Measurements from ENCODE around the gene CORO2A. TPM values are rescaled to one million over a fixed set of nuclear protein-coding genes. Genes with fewer than 3 reads are reported as not detected.
A peak's percentile ranks its signal among the peaks of the same experiment; 100 is the strongest.

Gene CORO2A
- total RNA-seq, 2 donors from 2014 or later: 31.2 to 45.3 TPM

- WGBS: 97% methylated on average over 3 of the region's 3 CpGs
Observed at GRCh38 chr9:98144631-98145030, 47.8 kb downstream of the CORO2A start.

GRCh38 chr9:98144076-98144475 is 48.4 kb downstream of the CORO2A start:
- Histone ChIP-seq H3K4me1 (replicated peaks) (peaks cover 20% of the 10 kb centered on the region), H3K27me3 (replicated peaks; ENCODE audit: insufficient read depth) (no peaks in the 10 kb centered on the region), H3K36me3 (no peaks in the 10 kb centered on the region), H3K9me3 (no peaks in the 10 kb centered on the region), H3K27ac (peak overlapping the region; percentile 80 to 86), H3K4me3 (no peak overlapping the region)
- TF ChIP-seq CTCF (IDR thresholded peaks at IDR 0.05) (no peak), POLR2AphosphoS5 (IDR thresholded peaks at IDR 0.05) (no peak), POLR2A (IDR thresholded peaks at IDR 0.05) (no peak)
- 72% methylated on average over 4 of the region's 4 CpGs for WGBS
- intact Hi-C loops (cut with DNase I): no loop called here
- DNase-seq (ENCODE audit: low spot score): no peak

More at GRCh38 chr9:98144631-98145030, 47.8 kb downstream of the CORO2A start:
- Histone ChIP-seq H3K36me3 (no peaks in the 10 kb centered on the region), H3K27me3 (replicated peaks; ENCODE audit: insufficient read depth) (no peaks in the 10 kb centered on the region), H3K4me1 (replicated peaks) (peaks cover 20% of the 10 kb centered on the region), H3K27ac (peak overlapping the region; percentile 80 to 86), H3K9me3 (no peaks in the 10 kb centered on the region), H3K4me3 (no peak overlapping the region)
- no peak for DNase-seq (ENCODE audit: low spot score)
- intact Hi-C loops (cut with DNase I): no loop called here
- TF ChIP-seq CTCF (IDR thresholded peaks at IDR 0.05) (no peak), POLR2AphosphoS5 (IDR thresholded peaks at IDR 0.05) (no peak)

- Histone ChIP-seq H3K9me3 (no peaks in the 10 kb centered on the region), H3K4me3 (no peak overlapping the region), H3K27me3 (replicated peaks; ENCODE audit: insufficient read depth) (no peaks in the 10 kb centered on the region), H3K4me1 (replicated peaks) (peaks cover 20% of the 10 kb centered on the region), H3K27ac (peak overlapping the region; percentile 48 to 80), H3K36me3 (no peaks in the 10 kb centered on the region)
- TF ChIP-seq CTCF (IDR thresholded peaks at IDR 0.05) (no peak), POLR2A (IDR thresholded peaks at IDR 0.05) (no peak), POLR2AphosphoS5 (IDR thresholded peaks at IDR 0.05) (no peak)
- intact Hi-C loops (cut with DNase I): no loop called here
- no peak for DNase-seq (ENCODE audit: low spot score)
- WGBS: 76% methylated on average over 8 of the region's 8 CpGs
Observed at GRCh38 chr9:98142925-98143481, 49.4 kb downstream of the CORO2A start.

GRCh38 chr9:98142182-98142907 is 50.1 kb downstream of the CORO2A start:
- intact Hi-C loops (cut with DNase I): no loop called here
- Histone ChIP-seq H3K36me3 (no peaks in the 10 kb centered on the region), H3K27ac (peak overlapping the region; percentile 48 to 80), H3K27me3 (replicated peaks; ENCODE audit: insufficient read depth) (no peaks in the 10 kb centered on the region), H3K4me3 (no peak overlapping the region), H3K4me1 (replicated peaks) (peaks cover 17% of the 10 kb centered on the region), H3K9me3 (no peaks in the 10 kb centered on the region)
- TF ChIP-seq POLR2A (IDR thresholded peaks at IDR 0.05): no peak
- no peak for TF ChIP-seq CTCF (IDR thresholded peaks at IDR 0.05)
- no peak for TF ChIP-seq POLR2AphosphoS5 (IDR thresholded peaks at IDR 0.05)
- WGBS: 62% methylated on average over 13 of the region's 13 CpGs
- DNase-seq (ENCODE audit: low spot score): peak; percentile 50

- H3K4me3 ChIP-seq: no peak overlapping the region
- no peaks in the 10 kb centered on the region for H3K9me3 ChIP-seq
- no peaks in the 10 kb centered on the region for H3K27me3 ChIP-seq (replicated peaks; ENCODE audit: insufficient read depth)
- 88% methylated on average over 5 of the region's 5 CpGs for WGBS
- DNase-seq (ENCODE audit: low spot score): no peak
- intact Hi-C loops (cut with DNase I): no loop called here
- H3K36me3 ChIP-seq: no peaks in the 10 kb centered on the region
- peaks cover 10% of the 10 kb centered on the region for H3K4me1 ChIP-seq (replicated peaks)
- H3K27ac ChIP-seq: no peak overlapping the region
- TF ChIP-seq CTCF (IDR thresholded peaks at IDR 0.05) (no peak), POLR2A (IDR thresholded peaks at IDR 0.05) (no peak), POLR2AphosphoS5 (IDR thresholded peaks at IDR 0.05) (no peak)
Observed at GRCh38 chr9:98140503-98140902, 51.9 kb downstream of the CORO2A start.

Data from prostate gland (tissue), 2 donors.